Sigmoid colon (tissue), 3 donors: ENCODE data around the gene ODAD4.

Source experiments
- POLR2A ChIP-seq, 2 donors: fragments of 450-650 bp; IDR thresholded peaks; one replicate each; pipeline ENCODE4 v1.6.1; 2016; ENCODE audit warnings: antibody characterized with exemption in 2 of 2, mild to moderate bottlenecking in 2 of 2, moderate library complexity in 2 of 2
- TF ChIP-seq, protein P1 (sequence below), 4 experiments: fragments of 450-650 bp in 3 of 4; fragments of 200-600 bp in 1 of 4; IDR thresholded peaks; one replicate each; pipeline ENCODE4 v1.5.1; 2016 to 2019; ENCODE audit warnings: antibody characterized with exemption in 4 of 4, mild to moderate bottlenecking in 3 of 4, moderate library complexity in 2 of 4

DNA sequence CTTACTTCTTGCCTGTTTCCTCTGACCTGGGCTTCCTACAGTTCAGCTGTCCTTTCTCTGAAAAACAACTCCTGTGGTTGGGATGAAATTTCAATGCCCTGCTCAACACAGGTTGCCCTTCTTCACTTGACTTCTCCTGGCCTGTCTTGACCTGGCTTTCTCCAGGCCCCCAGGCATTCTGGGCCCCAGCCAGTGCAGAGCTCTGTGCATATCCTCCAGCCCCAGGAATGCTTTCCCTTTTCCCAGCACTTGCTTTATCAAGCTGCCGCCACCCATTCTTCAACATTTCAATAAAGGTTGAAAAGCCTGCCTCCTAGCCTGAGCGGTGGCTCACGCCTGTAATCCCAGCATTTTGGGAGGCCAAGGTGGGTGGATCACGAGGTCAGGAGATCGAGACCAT, 10.8 kb downstream of the ODAD4 start:
- TF ChIP-seq, protein P1, sequence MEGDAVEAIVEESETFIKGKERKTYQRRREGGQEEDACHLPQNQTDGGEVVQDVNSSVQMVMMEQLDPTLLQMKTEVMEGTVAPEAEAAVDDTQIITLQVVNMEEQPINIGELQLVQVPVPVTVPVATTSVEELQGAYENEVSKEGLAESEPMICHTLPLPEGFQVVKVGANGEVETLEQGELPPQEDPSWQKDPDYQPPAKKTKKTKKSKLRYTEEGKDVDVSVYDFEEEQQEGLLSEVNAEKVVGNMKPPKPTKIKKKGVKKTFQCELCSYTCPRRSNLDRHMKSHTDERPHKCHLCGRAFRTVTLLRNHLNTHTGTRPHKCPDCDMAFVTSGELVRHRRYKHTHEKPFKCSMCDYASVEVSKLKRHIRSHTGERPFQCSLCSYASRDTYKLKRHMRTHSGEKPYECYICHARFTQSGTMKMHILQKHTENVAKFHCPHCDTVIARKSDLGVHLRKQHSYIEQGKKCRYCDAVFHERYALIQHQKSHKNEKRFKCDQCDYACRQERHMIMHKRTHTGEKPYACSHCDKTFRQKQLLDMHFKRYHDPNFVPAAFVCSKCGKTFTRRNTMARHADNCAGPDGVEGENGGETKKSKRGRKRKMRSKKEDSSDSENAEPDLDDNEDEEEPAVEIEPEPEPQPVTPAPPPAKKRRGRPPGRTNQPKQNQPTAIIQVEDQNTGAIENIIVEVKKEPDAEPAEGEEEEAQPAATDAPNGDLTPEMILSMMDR (IDR thresholded peaks at IDR 0.05), result no peak
- no peak for TF ChIP-seq POLR2A (IDR thresholded peaks at IDR 0.05)
